ENCODE data around the gene EEF1A2.

The EEF1A2 gene

DNA sequence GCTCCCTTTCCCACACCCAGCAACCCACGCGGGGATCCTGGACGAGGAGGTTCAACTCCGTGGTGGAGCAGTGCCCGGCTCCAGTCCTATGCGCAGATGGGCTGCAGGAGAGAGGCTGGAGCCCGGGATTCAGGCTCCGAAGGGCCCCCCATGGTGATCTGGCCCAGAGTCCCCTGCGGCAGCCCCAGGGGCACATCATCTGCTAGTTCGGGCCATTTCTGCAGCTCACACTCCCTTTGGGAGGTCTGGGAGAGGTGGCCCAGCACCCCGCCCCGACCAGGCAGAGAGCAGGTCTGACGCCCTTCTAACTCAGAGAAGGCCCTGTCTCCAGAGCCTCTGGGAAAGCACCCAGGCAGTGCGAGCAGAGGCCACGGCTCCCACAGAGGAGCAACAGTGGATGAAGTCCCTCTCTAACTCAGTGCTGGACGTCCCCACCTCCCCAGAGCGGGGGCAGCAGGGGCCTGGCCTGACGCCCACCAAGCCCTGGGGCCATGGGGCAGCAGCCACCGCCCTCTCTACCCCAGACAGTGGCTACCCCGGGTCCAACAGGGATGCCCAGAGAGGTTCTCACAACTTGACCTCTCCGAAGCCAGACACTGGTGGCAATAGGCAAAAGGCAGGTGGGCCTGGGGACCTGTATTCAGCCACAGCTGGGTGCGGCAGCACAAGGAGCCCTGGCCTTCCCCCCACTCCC is 29.7 kb downstream of the EEF1A2 start:
- TF ChIP-seq JUND (IDR thresholded peaks at IDR 0.05; ENCODE audit: low read depth) = no peak

GRCh38 chr20:63468421-63468820 is 30.5 kb downstream of the EEF1A2 start:
- no peak for TF ChIP-seq JUND (IDR thresholded peaks at IDR 0.05; ENCODE audit: low read depth)
- no peak for DNase-seq (ENCODE audit: low read depth in 1 of 2, low spot score in 1 of 2)
- in situ Hi-C loops (cut with HindIII; ENCODE audit: low pct_unique_long_range_greater_than_20kb, low sequenced_read_pairs) = no loop called here

More for the DNA sequence above, 29.7 kb downstream of the EEF1A2 start:
- in situ Hi-C loops (cut with HindIII; ENCODE audit: low pct_unique_long_range_greater_than_20kb, low sequenced_read_pairs) = no loop called here
- no peak for DNase-seq (ENCODE audit: low read depth in 1 of 2, low spot score in 1 of 2)

- DNase-seq (ENCODE audit: low read depth in 1 of 2, low spot score in 1 of 2) = no peak
- in situ Hi-C loops (cut with HindIII; ENCODE audit: low pct_unique_long_range_greater_than_20kb, low sequenced_read_pairs) = no loop called here
- TF ChIP-seq JUND (IDR thresholded peaks at IDR 0.05; ENCODE audit: low read depth) = no peak
Measured at GRCh38 chr20:63467294-63468083, 31.4 kb downstream of the EEF1A2 start.

GRCh38 chr20:63466861-63467260 is 32.0 kb downstream of the EEF1A2 start:
- no peak for TF ChIP-seq JUND (IDR thresholded peaks at IDR 0.05; ENCODE audit: low read depth)
- in situ Hi-C loops (cut with HindIII; ENCODE audit: low pct_unique_long_range_greater_than_20kb, low sequenced_read_pairs) = no loop called here
- DNase-seq (ENCODE audit: low read depth in 1 of 2, low spot score in 1 of 2) = no peak

DNA sequence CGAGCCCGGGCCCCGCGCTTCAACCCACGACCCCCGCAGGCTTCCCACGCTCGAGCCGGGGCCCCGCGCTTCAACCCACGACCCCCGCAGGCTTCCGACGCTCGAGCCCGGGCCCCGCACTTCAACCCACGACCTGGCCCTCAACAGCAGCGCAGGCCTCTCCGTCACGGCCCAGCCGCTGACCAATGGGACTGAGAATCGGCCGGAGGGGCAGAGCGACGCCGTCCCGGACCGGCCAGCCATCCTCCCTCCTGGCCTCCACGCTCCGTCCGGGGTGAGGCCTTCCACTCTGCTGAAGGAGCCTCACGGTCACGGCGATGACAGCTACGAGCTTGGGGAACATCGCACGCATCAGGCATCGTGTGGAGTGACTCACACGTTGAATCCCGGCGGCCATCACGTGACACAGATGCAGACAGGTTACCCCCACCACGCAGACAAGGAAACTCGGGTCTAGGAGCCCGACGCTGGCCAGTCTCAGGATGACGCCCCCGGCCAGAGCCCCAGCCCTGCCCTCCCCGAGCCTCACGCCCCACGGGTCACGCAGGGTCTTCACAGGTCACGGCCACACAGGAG is 32.5 kb downstream of the EEF1A2 start:
- in situ Hi-C loops (cut with HindIII; ENCODE audit: low pct_unique_long_range_greater_than_20kb, low sequenced_read_pairs) = no loop called here
- TF ChIP-seq JUND (IDR thresholded peaks at IDR 0.05; ENCODE audit: low read depth) = no peak
- no peak for DNase-seq (ENCODE audit: low read depth in 1 of 2, low spot score in 1 of 2)

DNA sequence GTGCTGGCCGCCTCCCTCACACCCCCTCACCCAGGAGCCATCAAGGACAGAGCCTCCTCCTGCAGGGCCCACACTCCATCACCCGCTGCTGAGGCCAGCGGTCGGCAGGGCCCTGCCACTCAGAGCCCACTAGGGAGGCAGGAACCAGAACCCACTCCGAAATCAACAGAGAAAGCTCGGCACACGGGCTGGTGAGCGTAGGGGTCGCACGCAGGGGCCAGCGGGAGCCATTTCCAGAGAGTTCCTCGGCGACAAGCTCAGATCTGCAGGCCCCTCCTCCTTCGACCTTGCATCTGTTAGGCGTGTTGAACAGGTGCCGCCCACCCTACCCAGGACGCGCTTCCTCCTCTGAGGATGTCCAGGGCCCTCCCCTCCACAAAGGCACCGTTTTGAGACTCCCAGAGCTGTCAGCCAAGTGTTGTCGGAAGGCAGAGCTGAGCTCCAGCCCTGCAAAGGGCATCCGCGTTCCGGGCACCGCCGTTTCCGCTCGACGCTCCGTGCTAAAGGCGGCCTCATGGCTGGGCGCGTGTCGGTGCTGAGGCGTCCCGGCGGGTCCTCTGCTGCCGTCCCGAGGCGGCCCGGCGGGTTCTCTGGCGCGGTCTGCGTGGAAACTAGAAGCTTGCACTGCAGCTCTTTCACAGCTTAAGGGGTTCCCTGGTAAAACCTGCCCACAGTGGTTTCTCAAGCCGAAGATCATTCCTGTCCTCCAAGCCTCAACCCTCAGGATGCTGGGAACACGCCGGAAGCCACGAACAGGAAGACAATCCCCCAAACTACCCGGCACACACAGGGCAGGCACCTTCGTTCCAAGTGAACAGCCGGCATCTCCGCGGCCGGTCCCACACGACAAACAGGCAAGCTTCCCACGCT is 33.3 kb downstream of the EEF1A2 start:
- in situ Hi-C loops (cut with HindIII; ENCODE audit: low pct_unique_long_range_greater_than_20kb, low sequenced_read_pairs) = no loop called here
- DNase-seq (ENCODE audit: low read depth in 1 of 2, low spot score in 1 of 2) = no peak
- TF ChIP-seq JUND (IDR thresholded peaks at IDR 0.05; ENCODE audit: low read depth) = no peak

- no peak for TF ChIP-seq JUND (IDR thresholded peaks at IDR 0.05; ENCODE audit: low read depth)
- in situ Hi-C loops (cut with HindIII; ENCODE audit: low pct_unique_long_range_greater_than_20kb, low sequenced_read_pairs) = no loop called here
- no peak for DNase-seq (ENCODE audit: low read depth in 1 of 2, low spot score in 1 of 2)
Measured at GRCh38 chr20:63464289-63464635, 34.6 kb downstream of the EEF1A2 start.

DNA sequence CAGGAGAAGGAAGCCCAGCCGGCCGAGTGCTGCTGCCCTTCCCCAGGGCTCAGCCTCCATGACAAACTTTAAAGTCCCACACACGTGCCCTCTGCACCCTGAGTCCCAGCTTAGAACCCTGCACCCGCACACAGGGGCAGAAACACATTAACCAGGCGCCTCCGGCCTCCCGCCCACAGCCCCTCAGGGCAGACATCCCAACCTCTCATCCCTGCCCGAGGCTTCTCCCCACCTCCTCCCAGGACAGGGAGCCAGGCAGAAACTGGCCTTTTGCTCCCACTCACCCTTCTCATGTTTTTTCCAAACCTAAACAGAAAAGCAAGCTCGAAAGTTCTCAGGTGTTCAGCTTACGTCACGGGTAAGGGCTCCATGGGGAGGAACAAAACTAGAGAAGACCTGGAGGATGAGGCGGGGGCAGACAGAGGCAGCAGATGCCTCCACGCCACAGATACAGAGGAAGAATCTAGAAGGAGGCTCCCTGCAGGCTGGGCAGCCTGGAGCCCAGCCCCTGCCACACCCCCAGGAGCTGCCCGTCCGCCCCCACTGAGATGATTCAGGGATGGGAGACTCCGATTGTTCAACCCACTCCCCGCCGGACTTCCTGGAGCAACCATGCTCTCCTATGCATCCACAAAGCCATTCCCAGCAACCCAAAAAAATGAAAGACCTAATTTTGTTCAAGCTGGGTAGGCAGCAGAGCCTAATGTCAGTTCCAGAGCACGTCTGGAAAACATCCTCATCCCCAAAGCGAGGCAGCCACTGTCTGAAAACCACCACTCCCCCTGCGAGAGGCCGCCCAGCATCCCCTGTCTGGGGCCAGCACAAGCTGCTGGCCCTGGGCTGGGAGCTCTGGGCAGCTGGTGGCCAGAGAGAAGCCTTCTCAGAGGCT is 35.2 kb downstream of the EEF1A2 start:
- DNase-seq (ENCODE audit: low read depth in 1 of 2, low spot score in 1 of 2) = no peak
- in situ Hi-C loops (cut with HindIII; ENCODE audit: low pct_unique_long_range_greater_than_20kb, low sequenced_read_pairs) = no loop called here
- no peak for TF ChIP-seq JUND (IDR thresholded peaks at IDR 0.05; ENCODE audit: low read depth)

GRCh38 chr20:63462244-63462643 is 36.6 kb downstream of the EEF1A2 start:
- no peak for DNase-seq (ENCODE audit: low read depth in 1 of 2, low spot score in 1 of 2)
- TF ChIP-seq JUND (IDR thresholded peaks at IDR 0.05; ENCODE audit: low read depth) = no peak
- in situ Hi-C loops (cut with HindIII; ENCODE audit: low pct_unique_long_range_greater_than_20kb, low sequenced_read_pairs) = no loop called here

GRCh38 chr20:63461104-63461763 is 37.6 kb downstream of the EEF1A2 start:
- in situ Hi-C loops (cut with HindIII; ENCODE audit: low pct_unique_long_range_greater_than_20kb, low sequenced_read_pairs) = no loop called here
- no peak for TF ChIP-seq JUND (IDR thresholded peaks at IDR 0.05; ENCODE audit: low read depth)
- peak; percentile 69 to 94 for DNase-seq (ENCODE audit: low read depth in 1 of 2, low spot score in 1 of 2)

- no peak for TF ChIP-seq JUND (IDR thresholded peaks at IDR 0.05; ENCODE audit: low read depth)
- no peak for DNase-seq (ENCODE audit: low read depth in 1 of 2, low spot score in 1 of 2)
- in situ Hi-C loops (cut with HindIII; ENCODE audit: low pct_unique_long_range_greater_than_20kb, low sequenced_read_pairs) = no loop called here
Measured at GRCh38 chr20:63459070-63459380, 39.9 kb downstream of the EEF1A2 start.

Data from T47D (cell line).